ENCODE data around the gene PLA2G4D.

PLA2G4D gene
- 0 to 0.09 (median 0) reads per million in 3 donors for total RNA-seq

- Histone ChIP-seq H3K27ac (ENCODE audit: insufficient read depth, low read length, poor library complexity, severe bottlenecking) (no peak within 1 kb of the TSS), H3K9me3 (ENCODE audit: control insufficient read depth, low read length) (no peaks in the 10 kb centered on the region), H3K27me3 (replicated peaks; ENCODE audit: control insufficient read depth, insufficient read depth, low read length, poor library complexity, severe bottlenecking) (no peaks in the 10 kb centered on the region), H3K4me3 (ENCODE audit: insufficient read depth, low read depth, low read length, poor library complexity, severe bottlenecking) (no peak within 1 kb of the TSS), H3K36me3 (ENCODE audit: control insufficient read depth, insufficient read depth, low read length) (no peaks in the 10 kb centered on the region), H3K4me1 (ENCODE audit: control insufficient read depth, insufficient read depth, low read length, poor library complexity, severe bottlenecking) (no peaks in the 10 kb centered on the region)
- no peak for DNase-seq
These were observed at the start of gene PLA2G4D for GRCh38 chr15:42094512-42094963. TSS of gene PLA2G4D (minus strand) at chr15:42094562. CDS start at chr15:42094459, 103 bp downstream.

DNA sequence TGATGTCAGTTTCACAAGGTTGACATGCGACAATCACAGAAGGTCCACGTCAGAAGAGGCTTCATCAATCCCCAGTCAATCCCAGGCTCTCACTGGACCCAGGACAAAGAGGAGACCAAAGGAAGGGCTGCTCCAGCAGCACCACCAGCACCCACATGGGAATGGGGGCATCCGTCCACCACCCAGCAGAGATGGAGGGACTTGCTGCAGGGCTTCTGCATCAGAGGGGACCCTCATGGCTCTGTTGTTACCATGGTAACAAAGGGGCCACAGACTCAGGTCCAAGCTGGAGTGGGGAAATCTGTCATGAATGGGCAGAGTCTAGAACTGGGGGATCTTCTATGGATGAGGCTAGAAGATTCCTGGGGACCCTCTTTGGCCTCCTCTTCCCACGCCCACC lies 49.0 kb upstream of the PLA2G4D start:
- DNase-seq, result no peak
- H3K9me3 ChIP-seq (ENCODE audit: control insufficient read depth, low read length), result no peaks in the 10 kb centered on the region
- H3K4me1 ChIP-seq (ENCODE audit: control insufficient read depth, insufficient read depth, low read length, poor library complexity, severe bottlenecking), result no peaks in the 10 kb centered on the region
- H3K27me3 ChIP-seq (replicated peaks; ENCODE audit: control insufficient read depth, insufficient read depth, low read length, poor library complexity, severe bottlenecking), result no peaks in the 10 kb centered on the region
- H3K4me3 ChIP-seq (ENCODE audit: insufficient read depth, low read depth, low read length, poor library complexity, severe bottlenecking), result no peak overlapping the region
- no peaks in the 10 kb centered on the region for H3K36me3 ChIP-seq (ENCODE audit: control insufficient read depth, insufficient read depth, low read length)
- no peak overlapping the region for H3K27ac ChIP-seq (ENCODE audit: insufficient read depth, low read length, poor library complexity, severe bottlenecking)

DNA sequence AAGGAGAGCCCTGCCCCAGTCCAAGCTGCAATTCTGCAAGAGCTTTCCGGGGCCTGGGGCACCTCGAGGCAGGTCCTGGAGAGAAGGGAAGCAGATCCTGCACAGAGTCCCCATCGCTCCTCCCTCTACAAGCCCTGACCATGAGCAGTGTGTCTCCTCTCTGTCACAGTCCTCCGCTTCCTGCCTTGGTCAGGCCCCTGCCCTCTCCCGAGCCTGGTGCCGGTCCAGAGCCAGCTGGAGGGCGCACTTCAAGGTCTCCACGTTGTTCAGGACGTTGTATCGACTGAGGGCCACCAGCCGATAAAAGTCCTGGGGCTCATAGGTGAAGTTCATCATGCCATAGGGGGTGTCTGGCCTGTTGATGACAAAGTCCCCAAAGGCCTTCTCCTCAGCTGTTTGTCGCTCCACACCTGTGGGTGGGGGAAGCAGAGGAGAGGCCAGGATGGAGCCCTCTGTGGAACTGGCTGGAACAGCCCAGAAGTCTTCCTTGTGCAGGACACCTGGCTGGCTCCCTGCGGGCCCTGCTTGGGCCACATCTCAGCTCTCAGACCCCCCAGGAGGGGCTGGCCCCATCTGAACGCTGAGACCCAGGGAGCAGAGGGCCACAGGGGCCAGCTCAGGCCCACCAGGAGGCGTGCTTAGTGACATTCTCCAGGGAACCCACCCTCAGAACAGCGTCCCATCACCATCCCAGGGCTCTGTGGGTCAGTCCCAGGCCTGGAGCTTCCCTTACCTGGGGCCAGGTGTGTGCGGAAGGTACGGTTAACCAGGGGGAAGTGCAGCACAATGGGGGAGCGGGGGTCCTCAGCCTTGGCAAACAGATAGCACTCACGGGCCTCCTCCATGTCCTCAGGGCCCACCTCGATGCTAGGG lies 47.7 kb upstream of the PLA2G4D start:
- Histone ChIP-seq H3K27ac (ENCODE audit: insufficient read depth, low read length, poor library complexity, severe bottlenecking) (no peak overlapping the region), H3K4me1 (ENCODE audit: control insufficient read depth, insufficient read depth, low read length, poor library complexity, severe bottlenecking) (no peaks in the 10 kb centered on the region), H3K27me3 (replicated peaks; ENCODE audit: control insufficient read depth, insufficient read depth, low read length, poor library complexity, severe bottlenecking) (no peaks in the 10 kb centered on the region), H3K4me3 (ENCODE audit: insufficient read depth, low read depth, low read length, poor library complexity, severe bottlenecking) (no peak overlapping the region), H3K36me3 (ENCODE audit: control insufficient read depth, insufficient read depth, low read length) (no peaks in the 10 kb centered on the region), H3K9me3 (ENCODE audit: control insufficient read depth, low read length) (no peaks in the 10 kb centered on the region)
- DNase-seq, result no peak

DNA sequence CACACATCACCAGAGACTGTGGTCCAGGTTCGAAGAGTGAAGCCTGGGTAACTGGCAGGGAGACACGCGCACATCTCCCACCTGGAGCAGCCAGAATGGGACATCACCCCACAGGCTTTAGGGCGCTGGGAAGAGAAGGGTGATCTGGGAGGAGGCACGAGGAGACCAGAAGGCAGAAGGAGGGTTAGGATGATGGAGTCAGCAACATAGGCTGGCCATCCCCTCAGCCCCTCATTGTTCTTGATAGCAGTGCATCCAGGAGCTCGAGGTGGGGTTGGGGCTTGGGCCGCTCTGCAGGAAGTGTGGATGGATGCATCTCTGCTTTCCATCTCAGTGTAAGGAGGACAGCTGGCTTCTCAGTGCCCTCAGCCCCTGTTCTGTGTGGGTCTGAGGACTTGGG lies 46.9 kb upstream of the PLA2G4D start:
- H3K4me3 ChIP-seq (ENCODE audit: insufficient read depth, low read depth, low read length, poor library complexity, severe bottlenecking), result no peak overlapping the region
- no peaks in the 10 kb centered on the region for H3K4me1 ChIP-seq (ENCODE audit: control insufficient read depth, insufficient read depth, low read length, poor library complexity, severe bottlenecking)
- DNase-seq, result no peak
- no peaks in the 10 kb centered on the region for H3K9me3 ChIP-seq (ENCODE audit: control insufficient read depth, low read length)
- no peaks in the 10 kb centered on the region for H3K27me3 ChIP-seq (replicated peaks; ENCODE audit: control insufficient read depth, insufficient read depth, low read length, poor library complexity, severe bottlenecking)
- H3K36me3 ChIP-seq (ENCODE audit: control insufficient read depth, insufficient read depth, low read length), result no peaks in the 10 kb centered on the region
- H3K27ac ChIP-seq (ENCODE audit: insufficient read depth, low read length, poor library complexity, severe bottlenecking), result no peak overlapping the region

- Histone ChIP-seq H3K27ac (ENCODE audit: insufficient read depth, low read length, poor library complexity, severe bottlenecking) (no peak overlapping the region), H3K9me3 (ENCODE audit: control insufficient read depth, low read length) (no peaks in the 10 kb centered on the region), H3K36me3 (ENCODE audit: control insufficient read depth, insufficient read depth, low read length) (no peaks in the 10 kb centered on the region), H3K4me3 (ENCODE audit: insufficient read depth, low read depth, low read length, poor library complexity, severe bottlenecking) (no peak overlapping the region), H3K4me1 (ENCODE audit: control insufficient read depth, insufficient read depth, low read length, poor library complexity, severe bottlenecking) (no peaks in the 10 kb centered on the region), H3K27me3 (replicated peaks; ENCODE audit: control insufficient read depth, insufficient read depth, low read length, poor library complexity, severe bottlenecking) (no peaks in the 10 kb centered on the region)
- no peak for DNase-seq
These were observed 46.2 kb upstream of the PLA2G4D start for GRCh38 chr15:42140383-42141070.

GRCh38 chr15:42139596-42139995 lies 45.2 kb upstream of the PLA2G4D start:
- Histone ChIP-seq H3K27ac (ENCODE audit: insufficient read depth, low read length, poor library complexity, severe bottlenecking) (no peak overlapping the region), H3K4me3 (ENCODE audit: insufficient read depth, low read depth, low read length, poor library complexity, severe bottlenecking) (no peak overlapping the region), H3K4me1 (ENCODE audit: control insufficient read depth, insufficient read depth, low read length, poor library complexity, severe bottlenecking) (no peaks in the 10 kb centered on the region), H3K36me3 (ENCODE audit: control insufficient read depth, insufficient read depth, low read length) (no peaks in the 10 kb centered on the region), H3K9me3 (ENCODE audit: control insufficient read depth, low read length) (no peaks in the 10 kb centered on the region), H3K27me3 (replicated peaks; ENCODE audit: control insufficient read depth, insufficient read depth, low read length, poor library complexity, severe bottlenecking) (no peaks in the 10 kb centered on the region)
- DNase-seq, result no peak

GRCh38 chr15:42138968-42139386 lies 44.6 kb upstream of the PLA2G4D start:
- Histone ChIP-seq H3K4me1 (ENCODE audit: control insufficient read depth, insufficient read depth, low read length, poor library complexity, severe bottlenecking) (no peaks in the 10 kb centered on the region), H3K4me3 (ENCODE audit: insufficient read depth, low read depth, low read length, poor library complexity, severe bottlenecking) (no peak overlapping the region), H3K27ac (ENCODE audit: insufficient read depth, low read length, poor library complexity, severe bottlenecking) (no peak overlapping the region), H3K9me3 (ENCODE audit: control insufficient read depth, low read length) (no peaks in the 10 kb centered on the region), H3K36me3 (ENCODE audit: control insufficient read depth, insufficient read depth, low read length) (no peaks in the 10 kb centered on the region), H3K27me3 (replicated peaks; ENCODE audit: control insufficient read depth, insufficient read depth, low read length, poor library complexity, severe bottlenecking) (no peaks in the 10 kb centered on the region)
- DNase-seq, result no peak

- H3K9me3 ChIP-seq (ENCODE audit: control insufficient read depth, low read length), result no peaks in the 10 kb centered on the region
- H3K4me1 ChIP-seq (ENCODE audit: control insufficient read depth, insufficient read depth, low read length, poor library complexity, severe bottlenecking), result no peaks in the 10 kb centered on the region
- H3K36me3 ChIP-seq (ENCODE audit: control insufficient read depth, insufficient read depth, low read length), result no peaks in the 10 kb centered on the region
- H3K4me3 ChIP-seq (ENCODE audit: insufficient read depth, low read depth, low read length, poor library complexity, severe bottlenecking), result no peak overlapping the region
- H3K27ac ChIP-seq (ENCODE audit: insufficient read depth, low read length, poor library complexity, severe bottlenecking), result no peak overlapping the region
- no peaks in the 10 kb centered on the region for H3K27me3 ChIP-seq (replicated peaks; ENCODE audit: control insufficient read depth, insufficient read depth, low read length, poor library complexity, severe bottlenecking)
- DNase-seq, result no peak
These were observed 44.0 kb upstream of the PLA2G4D start for GRCh38 chr15:42138411-42138810.

DNA sequence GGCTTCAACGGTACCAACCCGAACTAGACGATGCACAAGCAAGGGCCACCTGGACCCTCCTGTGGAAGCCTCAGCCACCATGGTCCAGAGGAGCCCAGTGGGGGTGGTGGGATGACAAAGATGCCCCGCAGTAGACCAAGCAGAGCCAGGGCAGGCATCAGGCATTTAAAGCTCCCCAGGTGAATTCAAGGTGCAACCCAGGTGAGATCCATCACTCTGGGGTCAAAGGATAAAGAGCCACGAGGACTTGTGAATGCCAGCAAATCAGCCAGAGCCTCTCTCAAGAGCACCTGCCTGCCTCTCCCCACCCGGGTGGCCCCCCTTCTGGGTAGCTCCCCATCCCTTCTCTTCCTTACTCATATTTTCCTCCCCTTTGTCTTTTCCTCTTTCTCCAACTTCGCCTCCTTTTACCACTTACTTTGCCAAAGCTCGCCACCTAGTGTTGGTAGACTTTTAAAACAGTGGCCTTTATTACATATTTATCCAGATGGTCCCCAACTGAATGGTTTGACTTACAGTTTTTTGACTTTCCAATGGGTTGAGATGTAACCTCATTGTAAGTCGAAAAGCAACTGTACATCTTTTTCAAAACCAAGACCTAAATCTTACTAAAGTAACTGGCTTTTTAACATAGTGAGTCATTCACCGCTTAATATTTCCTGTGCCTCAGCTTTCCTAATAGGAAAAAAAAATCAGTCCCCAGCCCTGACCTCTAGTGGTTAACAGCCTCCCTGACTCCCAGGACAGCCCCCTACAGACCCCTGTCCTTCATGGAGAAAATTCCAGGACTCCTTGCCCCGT lies 43.3 kb upstream of the PLA2G4D start:
- H3K27me3 ChIP-seq (replicated peaks; ENCODE audit: control insufficient read depth, insufficient read depth, low read length, poor library complexity, severe bottlenecking), result no peaks in the 10 kb centered on the region
- H3K4me3 ChIP-seq (ENCODE audit: insufficient read depth, low read depth, low read length, poor library complexity, severe bottlenecking), result no peak overlapping the region
- no peaks in the 10 kb centered on the region for H3K9me3 ChIP-seq (ENCODE audit: control insufficient read depth, low read length)
- H3K36me3 ChIP-seq (ENCODE audit: control insufficient read depth, insufficient read depth, low read length), result no peaks in the 10 kb centered on the region
- DNase-seq, result no peak
- no peak overlapping the region for H3K27ac ChIP-seq (ENCODE audit: insufficient read depth, low read length, poor library complexity, severe bottlenecking)
- H3K4me1 ChIP-seq (ENCODE audit: control insufficient read depth, insufficient read depth, low read length, poor library complexity, severe bottlenecking), result no peaks in the 10 kb centered on the region

Measured in effector memory CD4-positive, alpha-beta T cell (primary cell).